ENCODE data around the gene RAMP1.

Gene RAMP1

DNA sequence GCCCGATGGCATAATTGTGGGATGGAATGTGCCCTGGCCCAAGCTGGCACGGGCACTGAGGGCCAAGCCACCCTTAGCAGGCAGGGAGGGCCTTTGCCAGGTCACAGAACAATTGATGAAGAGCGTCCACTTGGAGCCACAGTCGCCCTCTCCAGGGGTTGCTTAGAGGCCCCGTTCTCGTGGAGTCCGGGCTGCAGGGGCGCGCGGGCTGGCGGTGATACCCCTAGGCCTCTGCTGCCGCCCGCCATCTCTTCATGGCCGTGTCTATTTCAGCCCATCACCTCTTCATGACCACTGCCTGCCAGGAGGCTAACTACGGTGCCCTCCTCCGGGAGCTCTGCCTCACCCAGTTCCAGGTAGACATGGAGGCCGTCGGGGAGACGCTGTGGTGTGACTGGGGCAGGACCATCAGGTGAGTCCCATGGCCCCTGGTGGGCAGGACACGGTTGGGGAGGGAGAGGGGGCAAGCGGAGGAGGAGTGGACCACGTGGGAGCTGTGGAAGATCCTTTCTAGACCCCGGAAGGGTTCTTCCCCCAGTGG, 17.6 kb downstream of the RAMP1 start:
- no peak for DNase-seq (ENCODE audit: low read depth in 2 of 2)

DNA sequence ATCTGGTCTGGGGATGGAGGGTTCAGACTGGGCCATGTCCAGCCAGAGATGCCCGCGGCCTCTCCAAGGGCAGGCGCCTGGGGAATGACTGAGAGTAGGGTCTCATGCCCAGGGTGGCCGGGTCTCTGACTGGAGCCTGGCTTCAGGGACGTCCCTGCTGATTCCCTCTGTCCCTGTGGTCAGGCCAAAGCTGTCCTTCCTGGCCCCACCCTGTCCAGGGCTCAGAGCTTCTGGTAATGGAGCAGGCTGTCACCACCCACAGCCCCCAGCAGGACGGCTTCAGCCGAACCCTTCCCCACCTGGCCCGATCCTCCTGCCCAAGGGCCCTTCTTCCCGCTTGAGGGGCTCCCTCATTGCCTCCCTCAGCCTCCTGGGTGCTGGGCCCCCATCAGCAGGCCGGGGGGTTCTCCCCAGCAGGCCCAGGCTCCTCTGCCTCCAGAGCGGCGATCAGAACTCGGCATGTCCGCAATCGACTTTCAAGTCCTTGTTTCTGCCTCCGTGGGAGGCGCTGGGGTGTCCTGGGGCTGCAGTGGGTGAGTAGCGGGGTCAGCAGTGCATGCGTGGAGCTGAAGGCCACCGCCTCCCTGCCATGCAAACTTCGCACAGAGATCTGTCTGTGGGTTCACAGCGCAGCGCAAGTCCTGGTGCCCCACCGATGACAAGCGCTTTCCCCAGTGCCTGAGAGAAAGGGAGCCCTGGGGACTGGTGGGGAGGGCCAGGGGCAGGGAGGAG, 18.3 kb downstream of the RAMP1 start:
- DNase-seq (ENCODE audit: low read depth in 2 of 2): no peak

DNA sequence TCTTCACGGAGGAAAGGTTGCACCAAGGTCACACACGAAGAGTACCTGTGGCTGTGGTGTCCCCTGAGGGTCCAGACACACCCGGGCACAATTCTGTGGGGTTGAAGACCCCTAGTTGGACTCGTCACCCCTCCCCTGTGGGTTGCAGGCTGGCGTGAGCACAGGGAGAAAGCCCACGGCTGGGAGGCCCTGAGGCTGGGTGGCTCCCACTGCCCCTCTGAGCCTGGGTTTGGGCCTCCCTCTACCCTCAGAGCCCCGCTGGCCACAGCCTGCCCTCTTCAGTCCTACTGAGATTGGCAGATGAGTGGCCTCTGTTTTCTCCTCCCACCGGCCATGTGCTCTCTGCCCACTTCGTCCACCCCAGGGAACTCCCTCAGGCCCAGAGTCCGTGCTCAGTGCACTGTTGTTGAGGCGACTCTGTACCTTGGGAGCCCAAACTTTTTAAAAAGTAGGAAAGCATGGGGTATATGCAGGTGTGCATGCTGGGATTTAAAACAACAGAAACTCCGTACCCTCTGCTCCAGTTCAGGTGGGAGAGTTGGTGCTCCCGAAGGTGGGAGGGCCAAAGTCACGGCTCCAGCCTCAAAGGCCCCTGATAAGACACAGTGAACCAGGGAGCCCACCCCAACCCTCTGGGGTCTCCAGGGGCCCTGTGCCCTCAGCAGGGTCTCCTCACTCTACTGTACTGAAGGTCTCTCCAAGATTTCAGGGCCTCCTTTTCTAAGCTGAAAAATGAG, 19.1 kb downstream of the RAMP1 start:
- DNase-seq (ENCODE audit: low read depth in 2 of 2): no peak

DNA sequence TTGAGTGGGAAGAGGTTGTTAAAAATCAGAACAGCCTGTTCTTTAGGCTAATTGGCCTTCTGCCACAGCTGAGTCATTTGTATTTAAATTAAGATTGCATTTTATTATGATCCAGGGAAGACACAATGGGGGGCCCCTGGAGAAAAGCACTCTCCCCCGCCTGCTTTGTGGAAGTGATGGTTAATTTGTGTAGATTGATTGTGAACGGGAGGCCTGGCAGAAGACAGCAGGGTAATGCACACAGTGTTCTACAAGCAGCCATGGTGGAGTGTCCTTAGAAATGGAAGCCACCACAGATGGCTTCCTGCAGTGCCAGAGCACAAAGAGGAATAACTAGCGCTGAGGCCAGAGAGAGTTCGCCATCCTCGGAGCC, 19.6 kb downstream of the RAMP1 start:
- peak; percentile 47 to 50 for DNase-seq (ENCODE audit: low read depth in 2 of 2)

DNA sequence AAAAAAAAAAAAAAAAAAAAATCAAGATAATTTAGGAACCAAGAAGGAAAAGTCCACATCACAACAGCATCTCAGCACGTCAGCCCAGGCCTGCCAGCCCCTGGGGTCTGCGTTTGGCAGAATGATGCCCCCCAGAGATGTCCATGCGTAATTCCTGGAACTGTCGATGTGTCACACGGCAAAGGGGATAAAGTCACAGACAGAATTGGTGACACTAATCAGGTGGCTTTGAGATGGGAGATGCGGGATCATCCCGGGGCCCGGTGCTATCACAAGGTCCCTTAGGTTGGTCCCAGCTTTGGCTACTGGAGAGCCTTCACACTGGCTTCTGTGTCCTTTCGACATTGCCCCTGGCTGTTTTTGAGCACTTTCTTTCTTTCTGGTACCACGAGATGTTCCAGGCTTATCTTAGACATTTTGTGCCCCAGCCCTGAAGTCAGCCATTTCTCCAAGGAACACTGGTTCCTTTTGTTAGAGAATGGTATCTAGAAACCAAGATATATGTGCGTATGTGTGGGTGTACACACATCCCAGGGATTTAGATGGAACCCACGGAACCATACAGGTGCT, 20.7 kb downstream of the RAMP1 start:
- no peak for DNase-seq (ENCODE audit: low read depth in 2 of 2)

DNA sequence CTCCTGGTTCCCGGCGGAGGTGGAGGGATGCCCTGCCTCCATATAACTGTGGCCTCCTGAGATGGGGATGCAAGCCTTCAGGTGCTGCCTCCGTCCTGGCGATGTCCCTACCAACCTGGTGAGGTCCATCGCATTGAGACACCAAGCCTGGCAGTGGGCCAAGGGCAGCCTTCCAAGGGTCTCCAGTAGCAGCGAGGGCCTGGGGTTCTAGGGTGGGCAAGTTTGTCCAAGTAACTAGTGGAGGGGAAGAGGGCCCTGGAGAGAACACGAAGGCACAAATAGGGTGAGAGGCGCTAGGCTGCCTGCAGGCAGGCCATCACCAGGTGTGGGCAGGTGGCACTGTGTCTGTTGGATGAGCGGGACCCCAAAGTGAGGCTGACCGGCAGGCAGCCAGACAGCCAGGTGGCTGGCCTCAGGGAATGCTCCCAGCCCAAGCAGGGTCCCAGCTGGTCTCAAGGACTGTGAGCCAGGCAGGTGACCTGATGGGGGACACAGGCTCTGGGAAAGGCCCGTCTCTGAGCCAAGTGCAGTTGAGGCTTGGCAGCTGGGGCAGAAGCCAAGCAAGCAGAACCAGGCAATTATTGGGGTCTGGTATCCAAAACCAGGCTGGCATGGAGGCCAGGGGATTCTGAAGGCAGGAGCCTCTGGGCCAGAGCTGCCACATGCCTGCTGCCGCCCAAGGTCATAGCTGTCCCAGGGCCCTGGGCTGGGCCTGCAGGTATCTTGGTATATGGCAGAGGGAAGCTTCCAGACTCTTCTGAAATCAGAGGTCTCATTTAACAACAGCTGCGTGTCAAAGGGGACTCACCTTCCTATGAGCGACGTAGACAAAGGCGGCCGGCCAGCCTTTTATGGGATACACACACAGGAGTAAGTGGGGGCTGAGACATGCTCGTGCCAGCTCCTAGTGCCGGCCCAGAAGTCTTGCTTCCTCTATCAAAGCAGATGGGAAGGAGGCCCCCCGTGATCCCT, 23.4 kb downstream of the RAMP1 start:
- no peak for DNase-seq (ENCODE audit: low read depth in 2 of 2)

DNA sequence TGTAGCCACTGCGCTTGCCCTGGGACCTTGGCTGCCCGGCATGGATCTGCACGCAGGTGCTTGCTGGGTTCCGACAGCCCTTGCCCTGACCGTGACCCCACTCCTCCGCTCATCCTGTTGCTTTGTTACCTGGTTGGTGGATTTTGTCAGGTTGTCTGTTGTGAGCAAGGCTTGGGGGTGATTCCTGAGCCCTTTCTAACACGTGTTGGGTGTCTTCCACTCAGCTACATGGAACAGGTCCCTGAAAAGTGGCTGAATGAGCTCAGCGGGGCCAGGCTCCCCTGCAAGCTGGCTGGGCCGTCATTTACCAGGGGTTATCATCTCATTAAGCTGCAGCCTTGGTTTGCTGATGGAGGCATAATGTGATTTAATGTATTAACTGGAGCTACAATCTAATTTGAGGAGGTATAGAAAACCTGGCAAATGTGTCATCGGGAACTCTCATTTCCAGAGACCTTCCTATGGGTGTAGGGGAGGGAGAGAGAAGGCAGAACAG, 24.6 kb downstream of the RAMP1 start:
- no peak for DNase-seq (ENCODE audit: low read depth in 2 of 2)

DNA sequence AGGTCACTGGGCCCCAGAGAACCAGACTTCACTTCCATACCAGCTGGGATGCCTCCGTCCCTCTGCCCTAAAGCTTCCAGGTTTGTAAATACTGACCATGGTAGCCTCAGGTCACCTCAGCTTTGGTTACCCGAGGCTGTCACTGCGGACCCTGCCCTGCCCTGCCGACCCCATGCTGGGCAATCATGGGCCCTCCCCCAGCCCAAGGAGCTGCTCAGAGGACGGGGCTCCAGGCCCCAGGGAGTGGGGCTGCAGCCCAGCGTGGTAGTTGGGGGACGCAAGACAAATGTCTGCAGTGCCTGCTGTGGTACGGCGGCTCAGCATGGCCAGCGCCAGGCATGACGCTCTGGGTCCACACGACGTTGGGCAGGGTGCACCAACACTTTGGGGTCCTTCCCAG, 25.3 kb downstream of the RAMP1 start:
- DNase-seq (ENCODE audit: low read depth in 2 of 2): no peak

DNA sequence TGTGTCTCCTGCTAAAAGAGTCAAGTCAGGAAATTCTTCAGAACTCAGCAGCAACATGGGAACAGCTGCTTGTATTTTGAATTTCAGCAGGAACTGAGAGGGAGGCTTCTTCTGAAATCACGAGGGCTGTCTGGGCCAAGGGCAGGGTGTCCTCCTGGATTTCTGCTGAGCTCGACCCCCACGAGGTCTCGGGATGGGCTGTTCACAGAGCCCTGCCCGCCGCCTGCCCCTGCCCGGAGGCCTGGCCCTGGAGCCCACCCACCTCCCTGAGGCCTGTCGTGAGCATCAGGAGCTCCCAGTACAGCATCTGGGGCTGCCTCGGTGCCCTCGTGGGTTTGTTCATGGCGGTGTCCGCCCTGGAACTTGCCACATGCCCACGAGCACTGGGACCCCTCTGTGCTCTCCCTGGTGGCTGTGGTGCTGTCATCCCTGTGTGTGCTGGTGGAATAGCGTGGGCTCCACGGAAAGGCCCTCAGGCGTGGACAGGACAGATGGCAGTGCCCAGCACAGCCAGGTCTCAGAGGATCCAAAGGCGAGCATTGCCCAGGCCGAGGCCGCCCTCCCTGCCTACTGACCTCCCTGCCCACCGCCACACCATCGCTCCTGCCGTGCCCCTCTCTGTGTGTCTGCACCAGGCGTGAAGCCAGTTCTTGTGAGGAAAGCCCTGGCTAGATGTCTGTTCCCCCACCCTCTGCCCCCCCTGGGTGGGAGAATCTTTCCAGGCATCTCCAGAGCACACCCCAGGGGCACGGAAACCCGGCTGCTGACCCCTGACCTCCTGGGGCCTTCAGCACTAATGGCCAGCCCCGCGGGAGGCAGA, 25.9 kb downstream of the RAMP1 start:
- DNase-seq (ENCODE audit: low read depth in 2 of 2): no peak

DNA sequence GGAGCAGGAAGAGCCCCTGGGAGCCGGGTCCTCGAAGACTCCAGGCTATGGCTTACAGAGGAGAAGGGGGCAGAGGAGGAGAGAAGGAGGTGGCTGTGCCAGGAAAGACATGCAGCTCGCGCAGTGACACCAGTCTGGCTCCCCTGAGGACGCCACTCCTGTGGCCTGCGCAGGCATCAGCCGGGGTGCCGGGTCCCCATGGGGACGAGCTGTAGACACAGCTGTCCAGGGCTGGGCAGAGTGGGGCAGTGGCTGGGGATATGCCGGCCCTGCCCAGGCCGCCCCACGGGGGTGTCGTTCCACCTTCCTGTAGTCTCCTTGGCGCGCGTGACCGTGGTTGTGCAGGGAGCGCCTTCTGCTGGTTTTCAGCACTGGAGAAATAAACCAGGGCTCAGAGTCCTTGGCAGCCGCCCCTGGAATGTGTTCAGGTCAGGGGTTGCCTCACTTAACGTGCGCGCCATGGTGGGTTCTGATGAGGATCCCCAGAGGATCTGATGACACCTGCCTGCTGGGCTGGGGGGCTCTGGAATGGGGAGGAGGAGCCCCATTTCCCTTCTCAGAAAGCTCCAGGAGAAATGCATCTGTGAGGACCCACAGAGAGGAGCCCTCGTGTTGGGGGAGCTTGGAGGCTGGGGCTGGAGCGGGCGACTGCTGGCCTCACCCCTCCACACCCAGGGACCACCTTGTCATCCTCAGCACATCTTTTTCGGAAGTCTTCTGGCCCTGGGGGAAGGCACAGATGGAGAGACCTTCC, 26.7 kb downstream of the RAMP1 start:
- no peak for DNase-seq (ENCODE audit: low read depth in 2 of 2)

DNA sequence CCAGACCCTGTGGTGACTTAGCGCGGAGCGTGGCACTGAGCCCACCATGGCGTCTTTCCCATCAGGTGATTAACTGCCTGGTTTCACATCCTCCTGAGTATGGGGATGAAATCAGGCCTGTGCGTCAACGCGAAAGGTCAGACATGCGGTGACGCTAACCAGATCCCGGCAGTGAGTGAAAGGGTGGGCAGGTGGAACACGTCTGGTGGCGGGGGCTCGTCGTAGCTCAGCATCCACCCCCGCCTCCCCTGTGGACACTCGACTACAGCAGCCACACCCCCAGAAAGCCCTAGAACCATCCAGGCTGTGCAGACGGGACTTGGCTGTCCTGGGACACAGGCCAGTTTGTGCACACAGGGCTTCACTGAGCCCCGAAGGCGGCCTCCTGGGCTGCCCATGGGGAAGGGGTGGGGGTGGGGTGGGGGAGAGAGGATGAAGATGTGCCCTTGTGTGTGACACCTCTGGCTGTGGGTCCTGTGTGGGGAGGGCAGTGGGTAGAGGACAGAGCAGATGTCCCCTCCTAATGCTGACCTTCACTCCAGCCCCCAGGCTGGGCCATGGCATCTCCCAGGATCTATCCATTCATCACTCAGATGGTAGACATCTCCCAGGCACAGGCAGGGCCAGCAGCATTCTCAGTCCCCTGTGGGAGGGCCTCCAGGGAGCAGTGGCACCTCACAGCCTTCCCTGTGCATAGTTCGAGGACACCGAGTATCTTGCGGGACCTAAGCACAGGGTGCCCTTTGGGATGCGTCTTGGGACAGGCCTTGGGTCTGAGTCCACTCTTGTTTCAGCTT, 27.5 kb downstream of the RAMP1 start:
- DNase-seq (ENCODE audit: low read depth in 2 of 2): no peak

DNA sequence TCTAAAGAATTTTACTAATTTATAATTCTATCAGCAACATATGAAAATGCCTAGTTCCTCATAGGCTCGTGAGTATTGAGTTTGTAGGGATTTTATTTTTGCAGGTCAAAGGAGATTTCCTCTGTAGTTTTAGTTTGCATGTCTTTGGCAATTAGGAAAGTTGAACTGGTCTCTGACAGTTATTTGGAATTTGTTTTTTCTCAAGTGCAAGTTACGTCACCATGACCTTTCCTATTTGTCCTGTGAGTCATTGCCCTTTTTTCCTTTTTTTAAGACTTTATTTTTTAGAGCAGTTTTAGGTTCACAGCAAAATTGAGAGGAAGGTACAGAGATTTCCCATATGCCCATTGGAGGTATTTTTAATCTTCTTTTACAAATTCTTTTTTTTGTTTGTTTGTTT, 29.0 kb downstream of the RAMP1 start:
- no peak for DNase-seq (ENCODE audit: low read depth in 2 of 2)

DNA sequence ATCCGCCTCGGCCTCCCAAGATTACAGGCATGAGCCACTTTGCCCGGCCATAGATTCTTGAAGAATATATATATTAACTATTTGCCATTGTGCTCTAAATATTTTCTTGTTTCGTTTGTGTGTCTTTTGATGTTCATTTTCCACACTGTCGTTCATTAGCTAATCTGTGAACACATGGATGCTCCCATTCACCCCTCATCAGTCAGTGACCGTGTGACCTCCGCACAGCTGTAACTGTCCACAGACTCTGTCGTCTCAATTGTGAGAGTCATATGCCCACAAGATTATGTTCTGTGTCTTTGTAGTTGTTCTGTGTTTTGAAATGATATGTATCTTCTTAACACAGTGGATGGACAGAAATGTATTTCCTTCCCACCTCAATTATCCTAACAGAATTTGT, 29.6 kb downstream of the RAMP1 start:
- no peak for DNase-seq (ENCODE audit: low read depth in 2 of 2)

DNA sequence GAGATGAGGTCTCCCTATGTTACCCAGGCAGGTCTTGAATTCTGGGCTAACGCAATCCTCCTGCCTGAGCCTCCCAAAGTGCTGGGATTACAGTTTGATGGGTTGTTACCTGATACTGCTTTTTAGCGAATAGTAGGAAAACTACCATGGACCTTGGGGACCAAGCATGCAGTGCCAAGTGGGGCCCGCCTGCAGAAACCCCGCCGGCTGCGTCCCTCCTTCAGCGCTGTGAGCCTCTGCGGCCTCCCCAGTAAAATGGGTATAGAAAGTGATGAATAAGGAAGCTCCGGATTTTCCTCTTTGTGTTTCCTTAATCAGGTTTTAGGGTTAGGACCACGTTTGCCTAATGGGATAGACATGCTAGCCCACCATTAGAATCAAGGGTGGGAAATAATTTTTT, 30.4 kb downstream of the RAMP1 start:
- DNase-seq (ENCODE audit: low read depth in 2 of 2): no peak

DNA sequence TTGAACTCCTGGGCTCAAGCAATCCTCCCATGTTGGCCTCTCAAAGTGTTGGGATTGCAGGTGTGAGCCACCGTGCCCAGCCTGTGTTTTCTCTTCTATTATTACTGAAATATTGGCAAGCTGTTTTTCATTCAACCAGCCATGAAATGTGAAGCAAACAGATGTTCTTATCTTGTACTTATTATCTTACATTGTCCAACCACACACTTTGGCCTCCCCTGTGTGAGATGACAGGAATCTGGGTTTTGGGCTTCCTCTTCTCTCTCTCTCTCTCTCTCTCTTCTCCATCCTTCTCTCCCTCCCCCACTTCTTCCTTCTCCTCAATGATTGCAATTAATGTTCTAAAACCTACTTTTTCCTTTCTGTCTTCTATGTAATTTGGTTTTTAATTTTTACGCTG, 33.1 kb downstream of the RAMP1 start:
- DNase-seq (ENCODE audit: low read depth in 2 of 2): no peak

DNA sequence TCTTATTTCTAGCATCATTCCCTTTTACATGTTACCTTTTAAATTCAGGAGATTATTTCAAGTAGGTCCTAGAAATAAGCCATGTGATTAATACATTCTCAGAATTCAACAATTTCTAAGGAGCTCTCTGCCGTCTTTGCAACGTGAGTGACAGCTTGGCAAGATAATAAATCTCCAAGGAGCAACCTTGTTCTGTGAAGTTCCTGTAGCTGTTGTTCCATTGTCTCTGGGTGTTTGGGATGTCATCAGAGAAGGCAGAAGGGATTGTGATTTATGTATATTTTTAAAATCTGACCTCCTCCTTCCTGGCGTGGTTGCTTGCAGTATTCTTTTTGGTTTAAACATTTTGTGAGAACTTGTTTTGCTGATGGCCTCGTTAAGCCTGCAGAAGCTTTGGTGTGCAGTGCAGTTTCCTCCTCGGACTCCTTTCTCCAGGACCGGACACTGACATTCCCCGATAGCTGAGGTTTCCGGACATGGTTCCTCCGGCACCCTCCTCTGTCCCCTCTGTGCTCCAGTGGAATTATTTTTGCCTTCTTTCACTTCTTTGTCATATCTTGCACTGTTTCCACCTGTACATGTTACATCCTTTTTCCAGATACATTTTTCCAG, 33.7 kb downstream of the RAMP1 start:
- DNase-seq (ENCODE audit: low read depth in 2 of 2): no peak

DNA sequence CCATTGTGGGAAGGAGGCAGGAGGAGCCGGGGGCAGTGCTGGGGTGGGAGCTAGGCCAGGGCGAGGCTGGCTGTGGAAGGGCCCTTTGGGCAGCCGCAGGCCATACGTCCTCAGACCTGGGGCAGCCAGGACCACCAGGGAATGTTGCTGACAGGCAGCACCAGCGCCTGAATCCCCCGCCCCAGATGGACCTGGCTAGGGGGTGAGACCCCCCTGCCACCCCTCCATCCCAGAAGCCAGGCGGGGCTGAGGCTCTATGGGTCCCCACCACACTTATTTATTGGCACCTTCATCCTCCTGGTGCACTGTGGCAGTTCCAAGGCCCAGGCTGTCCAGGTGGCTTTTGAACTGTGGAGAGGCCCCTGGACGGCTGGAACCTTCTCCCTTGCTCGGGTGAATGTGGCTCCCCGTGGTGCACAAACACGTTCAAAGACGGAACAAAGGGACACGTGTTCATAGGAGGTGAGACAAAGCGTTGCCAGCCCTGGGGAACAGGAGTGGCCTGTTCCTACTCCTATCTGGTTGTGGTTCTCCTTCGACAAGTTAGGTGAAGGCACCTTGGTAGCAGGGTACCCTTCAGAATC, 35.1 kb downstream of the RAMP1 start:
- no peak for DNase-seq (ENCODE audit: low read depth in 2 of 2)

DNA sequence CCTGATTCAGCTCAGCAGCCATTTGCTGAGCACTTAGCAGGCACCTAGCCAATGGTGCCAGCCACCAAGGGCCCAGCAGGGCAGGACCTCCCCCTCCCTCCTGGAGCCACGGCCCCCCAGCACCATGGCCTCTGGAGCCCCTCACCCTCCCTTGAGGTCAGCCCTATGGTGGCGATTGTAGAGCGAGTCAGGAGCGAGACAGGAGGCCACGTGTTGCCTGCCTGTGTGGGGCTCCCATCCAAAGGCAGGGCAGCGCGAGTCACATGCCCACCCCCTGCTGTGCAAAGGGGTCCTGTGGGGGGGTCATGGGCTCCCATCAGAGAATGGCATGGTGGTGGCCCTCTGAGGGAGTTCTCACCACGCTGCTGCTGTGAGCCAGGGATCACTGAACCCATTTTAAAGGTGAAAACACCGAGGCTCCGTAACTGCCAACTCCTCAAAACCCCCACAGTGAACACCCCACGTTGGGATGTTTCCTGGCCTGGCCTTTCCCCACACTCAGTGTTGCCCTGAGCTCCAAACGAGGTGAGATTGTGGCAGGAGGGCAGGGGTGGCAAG, 35.6 kb downstream of the RAMP1 start:
- no peak for DNase-seq (ENCODE audit: low read depth in 2 of 2)

All from fibroblast of skin of left quadriceps (primary cell).